ENCODE measurements around the gene NQO1.

Gene NQO1

DNA sequence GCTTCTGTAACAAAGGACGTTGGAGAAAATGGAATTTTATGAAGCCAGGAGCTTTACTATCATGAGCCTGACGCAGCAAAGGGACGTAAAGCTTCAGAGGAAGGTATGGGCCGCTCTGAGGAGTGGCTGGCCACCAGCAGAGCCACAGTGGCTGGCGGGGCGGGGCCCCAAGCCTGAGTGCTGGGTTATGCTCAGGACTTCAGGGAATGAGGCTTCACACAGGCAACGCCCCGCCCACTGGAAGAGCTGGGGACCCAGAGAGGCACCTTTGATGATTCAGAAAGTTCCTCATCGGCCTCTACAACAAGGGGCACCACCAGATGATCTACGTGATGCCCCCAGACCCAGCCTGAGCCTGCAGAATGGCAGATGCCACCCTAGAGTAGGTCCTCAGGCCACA is 19.6 kb upstream of the NQO1 start:
- Histone ChIP-seq H3K9ac (ENCODE audit: low read length) (no peak overlapping the region), H3K4me2 (ENCODE audit: low read length) (no peak overlapping the region), H3K27ac (ENCODE audit: low read depth, low read length) (no peak overlapping the region), H3K9me3 (ENCODE audit: insufficient read depth, low read depth, low read length) (no peaks in the 10 kb centered on the region), H3K4me1 (ENCODE audit: control insufficient read depth in 1 of 2, insufficient read depth in 2 of 2, low read length in 2 of 2) (no peaks in the 10 kb centered on the region), H2BK12ac (ENCODE audit: low read length) (no peak overlapping the region), H3K4me3 (ENCODE audit: low read depth, low read length) (no peak overlapping the region), H4K8ac (ENCODE audit: low read depth, low read length) (no peak overlapping the region), H2AK5ac (ENCODE audit: low read length) (no peak overlapping the region), H3K27me3 (ENCODE audit: insufficient read depth, low read length) (no peaks in the 10 kb centered on the region), H2BK120ac (ENCODE audit: insufficient read depth, low read length, poor library complexity) (no peak overlapping the region), H4K12ac (ENCODE audit: low read depth, low read length) (no peak overlapping the region), H2BK5ac (ENCODE audit: low read depth, low read length, poor library complexity) (no peak overlapping the region), H3K4ac (ENCODE audit: low read depth, low read length) (no peak overlapping the region), H3K79me1 (ENCODE audit: low read length) (no peaks in the 10 kb centered on the region), H3K23ac (ENCODE audit: low read length) (no peak overlapping the region), H3K14ac (ENCODE audit: low read length) (no peak overlapping the region), H4K91ac (ENCODE audit: low read depth, low read length) (no peak overlapping the region), H3K36me3 (ENCODE audit: control insufficient read depth in 1 of 2, insufficient read depth in 2 of 2, low read length in 2 of 2) (peaks cover 63 to 77% of the 10 kb centered on the region in 2 experiments), H2AFZ (ENCODE audit: insufficient read depth, low read length, poor library complexity) (no peak overlapping the region), H3K79me2 (ENCODE audit: control insufficient read depth, insufficient read depth, low read length, poor library complexity) (no peaks in the 10 kb centered on the region), H3K18ac (ENCODE audit: low read length) (no peak overlapping the region)
- WGBS (ENCODE audit: extremely low coverage, insufficient coverage, insufficient read length) = no CpG with 5 or more reads among the region's 10 CpGs
- no peak for DNase-seq

- DNase-seq = no peak
- H3K4me3 ChIP-seq (ENCODE audit: low read depth, low read length) = no peak overlapping the region
- H3K18ac ChIP-seq (ENCODE audit: low read length) = no peak overlapping the region
- no peak overlapping the region for H3K14ac ChIP-seq (ENCODE audit: low read length)
- H3K23ac ChIP-seq (ENCODE audit: low read length) = no peak overlapping the region
- WGBS (ENCODE audit: extremely low coverage, insufficient coverage, insufficient read length) = no CpG with 5 or more reads among the region's 11 CpGs
- H3K79me2 ChIP-seq (ENCODE audit: control insufficient read depth, insufficient read depth, low read length, poor library complexity) = no peaks in the 10 kb centered on the region
- peak overlapping the region; percentile 11 for H3K9ac ChIP-seq (ENCODE audit: low read length)
- no peak overlapping the region for H2BK5ac ChIP-seq (ENCODE audit: low read depth, low read length, poor library complexity)
- H2AK5ac ChIP-seq (ENCODE audit: low read length) = no peak overlapping the region
- H3K4me2 ChIP-seq (ENCODE audit: low read length) = no peak overlapping the region
- H3K4me1 ChIP-seq (ENCODE audit: control insufficient read depth in 1 of 2, insufficient read depth in 2 of 2, low read length in 2 of 2) = no peaks in the 10 kb centered on the region
- no peaks in the 10 kb centered on the region for H3K27me3 ChIP-seq (ENCODE audit: insufficient read depth, low read length)
- no peak overlapping the region for H2BK120ac ChIP-seq (ENCODE audit: insufficient read depth, low read length, poor library complexity)
- no peak overlapping the region for H2AFZ ChIP-seq (ENCODE audit: insufficient read depth, low read length, poor library complexity)
- peak overlapping the region; percentile 2 for H4K12ac ChIP-seq (ENCODE audit: low read depth, low read length)
- H2BK12ac ChIP-seq (ENCODE audit: low read length) = no peak overlapping the region
- no peak overlapping the region for H4K8ac ChIP-seq (ENCODE audit: low read depth, low read length)
- no peaks in the 10 kb centered on the region for H3K9me3 ChIP-seq (ENCODE audit: insufficient read depth, low read depth, low read length)
- no peak overlapping the region for H3K27ac ChIP-seq (ENCODE audit: low read depth, low read length)
- peaks cover 64 to 76% of the 10 kb centered on the region in 2 experiments for H3K36me3 ChIP-seq (ENCODE audit: control insufficient read depth in 1 of 2, insufficient read depth in 2 of 2, low read length in 2 of 2)
- H3K79me1 ChIP-seq (ENCODE audit: low read length) = no peaks in the 10 kb centered on the region
- H3K4ac ChIP-seq (ENCODE audit: low read depth, low read length) = no peak overlapping the region
- no peak overlapping the region for H4K91ac ChIP-seq (ENCODE audit: low read depth, low read length)
These were observed 18.9 kb upstream of the NQO1 start for GRCh38 chr16:69745232-69745612.

GRCh38 chr16:69744363-69745231 is 18.2 kb upstream of the NQO1 start:
- Histone ChIP-seq H2AK5ac (ENCODE audit: low read length) (no peak overlapping the region), H3K4me2 (ENCODE audit: low read length) (no peak overlapping the region), H3K27ac (ENCODE audit: low read depth, low read length) (no peak overlapping the region), H3K18ac (ENCODE audit: low read length) (no peak overlapping the region), H2BK5ac (ENCODE audit: low read depth, low read length, poor library complexity) (no peak overlapping the region), H3K9me3 (ENCODE audit: insufficient read depth, low read depth, low read length) (no peaks in the 10 kb centered on the region), H3K14ac (ENCODE audit: low read length) (no peak overlapping the region), H3K4me3 (ENCODE audit: low read depth, low read length) (no peak overlapping the region), H3K4me1 (ENCODE audit: control insufficient read depth in 1 of 2, insufficient read depth in 2 of 2, low read length in 2 of 2) (no peaks in the 10 kb centered on the region), H3K79me1 (ENCODE audit: low read length) (no peaks in the 10 kb centered on the region), H3K9ac (ENCODE audit: low read length) (peak overlapping the region; percentile 11), H3K27me3 (ENCODE audit: insufficient read depth, low read length) (no peaks in the 10 kb centered on the region), H4K8ac (ENCODE audit: low read depth, low read length) (no peak overlapping the region), H3K79me2 (ENCODE audit: control insufficient read depth, insufficient read depth, low read length, poor library complexity) (no peaks in the 10 kb centered on the region), H4K12ac (ENCODE audit: low read depth, low read length) (peak overlapping the region; percentile 2), H2BK12ac (ENCODE audit: low read length) (no peak overlapping the region), H3K23ac (ENCODE audit: low read length) (no peak overlapping the region), H2BK120ac (ENCODE audit: insufficient read depth, low read length, poor library complexity) (no peak overlapping the region), H2AFZ (ENCODE audit: insufficient read depth, low read length, poor library complexity) (no peak overlapping the region), H3K4ac (ENCODE audit: low read depth, low read length) (no peak overlapping the region), H4K91ac (ENCODE audit: low read depth, low read length) (no peak overlapping the region), H3K36me3 (ENCODE audit: control insufficient read depth in 1 of 2, insufficient read depth in 2 of 2, low read length in 2 of 2) (peaks cover 65 to 77% of the 10 kb centered on the region in 2 experiments)
- no peak for DNase-seq
- no CpG with 5 or more reads among the region's 35 CpGs for WGBS (ENCODE audit: extremely low coverage, insufficient coverage, insufficient read length)

DNA sequence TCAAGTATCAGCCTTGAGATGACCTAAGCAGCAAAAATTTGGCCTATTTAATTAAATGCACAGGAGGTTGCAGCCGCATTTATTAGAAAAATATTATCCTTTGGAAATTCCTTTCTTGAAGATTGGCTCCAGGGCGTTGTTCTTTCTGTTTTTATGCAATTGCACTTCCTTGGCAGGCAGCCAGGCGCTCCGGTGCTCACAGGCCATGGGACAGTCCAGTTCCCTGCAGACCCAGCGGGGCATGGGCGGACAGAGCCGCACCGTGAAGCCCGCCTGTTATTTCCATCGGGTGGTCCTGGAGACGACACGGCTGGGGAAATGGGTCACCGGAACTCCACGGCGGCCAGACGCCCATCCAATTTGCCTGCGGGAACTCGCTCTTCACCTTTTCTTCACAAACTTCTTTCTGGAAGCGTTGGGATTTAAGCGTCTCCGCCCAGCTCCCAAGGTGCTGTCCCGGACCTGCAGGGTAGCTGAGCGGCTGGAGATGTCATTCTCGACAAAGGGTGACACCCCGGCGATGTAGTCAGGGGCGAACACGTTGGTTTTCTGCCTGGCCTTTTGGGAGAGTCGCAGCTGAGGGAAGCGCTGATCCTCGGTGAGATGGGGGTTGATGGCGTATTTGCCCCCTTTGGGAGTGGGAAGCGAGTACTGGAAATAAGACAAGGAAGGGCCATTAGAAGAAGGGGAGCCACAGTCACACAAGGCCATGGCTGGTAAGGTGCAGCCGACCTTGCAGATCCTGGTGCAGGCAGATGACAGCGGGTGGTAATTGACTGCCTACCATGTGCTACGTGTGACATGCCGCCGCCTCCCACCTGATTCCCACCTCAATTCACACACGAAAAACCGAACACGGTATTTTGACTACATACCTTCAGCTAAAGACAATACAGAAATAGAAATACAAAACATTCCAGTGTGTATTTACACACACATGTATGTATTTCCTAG is 15.9 kb upstream of the NQO1 start:
- no peaks in the 10 kb centered on the region for H3K4me1 ChIP-seq (ENCODE audit: control insufficient read depth in 1 of 2, insufficient read depth in 2 of 2, low read length in 2 of 2)
- DNase-seq = peak; percentile 61 to 72
- H2BK5ac ChIP-seq (ENCODE audit: low read depth, low read length, poor library complexity) = no peak overlapping the region
- H3K36me3 ChIP-seq (ENCODE audit: control insufficient read depth in 1 of 2, insufficient read depth in 2 of 2, low read length in 2 of 2) = peaks cover 50 to 59% of the 10 kb centered on the region in 2 experiments
- H2BK12ac ChIP-seq (ENCODE audit: low read length) = no peak overlapping the region
- H3K4me2 ChIP-seq (ENCODE audit: low read length) = no peak overlapping the region
- no peak overlapping the region for H3K9ac ChIP-seq (ENCODE audit: low read length)
- no peaks in the 10 kb centered on the region for H3K79me1 ChIP-seq (ENCODE audit: low read length)
- H2BK120ac ChIP-seq (ENCODE audit: insufficient read depth, low read length, poor library complexity) = no peak overlapping the region
- H3K4ac ChIP-seq (ENCODE audit: low read depth, low read length) = no peak overlapping the region
- no peak overlapping the region for H3K23ac ChIP-seq (ENCODE audit: low read length)
- WGBS (ENCODE audit: extremely low coverage, insufficient coverage, insufficient read length) = 100% methylated on average over 3 of the region's 41 CpGs
- no peak overlapping the region for H3K27ac ChIP-seq (ENCODE audit: low read depth, low read length)
- H2AFZ ChIP-seq (ENCODE audit: insufficient read depth, low read length, poor library complexity) = no peak overlapping the region
- H3K9me3 ChIP-seq (ENCODE audit: insufficient read depth, low read depth, low read length) = no peaks in the 10 kb centered on the region
- no peak overlapping the region for H4K8ac ChIP-seq (ENCODE audit: low read depth, low read length)
- peak overlapping the region; percentile 50 for H3K4me3 ChIP-seq (ENCODE audit: low read depth, low read length)
- no peak overlapping the region for H4K91ac ChIP-seq (ENCODE audit: low read depth, low read length)
- H2AK5ac ChIP-seq (ENCODE audit: low read length) = no peak overlapping the region
- no peak overlapping the region for H3K14ac ChIP-seq (ENCODE audit: low read length)
- no peaks in the 10 kb centered on the region for H3K79me2 ChIP-seq (ENCODE audit: control insufficient read depth, insufficient read depth, low read length, poor library complexity)
- no peak overlapping the region for H3K18ac ChIP-seq (ENCODE audit: low read length)
- no peak overlapping the region for H4K12ac ChIP-seq (ENCODE audit: low read depth, low read length)
- H3K27me3 ChIP-seq (ENCODE audit: insufficient read depth, low read length) = no peaks in the 10 kb centered on the region

All from trophoblast cell (in vitro differentiated cells and primary cell).